Astrocyte of the spinal cord (primary cell): ENCODE results near the gene WDR45B.
"Not testable (repeated sequence)": the region's sequence is repeated elsewhere in the genome, so short reads cannot be mapped to it uniquely, and the experiment has no call there.

Experiments used
- DNase-seq: peaks from one replicate; pipeline ENCODE4 v3.0.0; 2011; ENCODE audit warnings: low read depth, low spot score
- H3K4me3 ChIP-seq: 2 replicates; pipeline ENCODE4 v1.5.1; 2011; ENCODE audit warnings: low read depth, mild to moderate bottlenecking, low read length, moderate library complexity
- in situ Hi-C: cut with HindIII; loops from 2 replicates; pipeline ENCODE4 v1.10.0; 2017; ENCODE audit warnings: low sequenced_read_pairs
- TF ChIP-seq, protein P1 (sequence below): IDR thresholded peaks from 2 replicates; pipeline ENCODE4 v1.5.1; 2012; ENCODE audit warnings: low read depth, mild to moderate bottlenecking, low read length, inconsistent platforms

Gene WDR45B

DNA sequence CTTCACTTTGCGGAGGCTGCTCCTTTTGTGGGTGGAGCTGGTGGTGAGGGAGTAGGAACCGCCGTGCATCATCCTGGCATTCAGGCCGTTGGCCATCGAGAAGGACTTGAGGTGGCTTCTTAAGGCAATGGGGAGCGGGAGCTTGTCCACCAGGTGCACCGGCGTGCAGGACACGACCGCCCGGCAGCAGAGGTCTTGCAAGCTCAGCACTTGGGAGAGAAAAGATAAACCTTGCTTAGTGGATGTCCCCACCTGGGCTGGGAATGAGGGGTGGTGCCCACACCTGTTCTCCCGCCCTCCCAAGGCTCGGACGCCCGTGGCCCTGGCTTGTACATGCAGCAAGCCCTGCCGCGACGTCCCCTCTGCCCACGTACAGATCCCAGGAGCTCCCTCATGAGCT, 9.7 kb upstream of the WDR45B start:
- in situ Hi-C loops: no loop called here
- TF ChIP-seq, protein P1, sequence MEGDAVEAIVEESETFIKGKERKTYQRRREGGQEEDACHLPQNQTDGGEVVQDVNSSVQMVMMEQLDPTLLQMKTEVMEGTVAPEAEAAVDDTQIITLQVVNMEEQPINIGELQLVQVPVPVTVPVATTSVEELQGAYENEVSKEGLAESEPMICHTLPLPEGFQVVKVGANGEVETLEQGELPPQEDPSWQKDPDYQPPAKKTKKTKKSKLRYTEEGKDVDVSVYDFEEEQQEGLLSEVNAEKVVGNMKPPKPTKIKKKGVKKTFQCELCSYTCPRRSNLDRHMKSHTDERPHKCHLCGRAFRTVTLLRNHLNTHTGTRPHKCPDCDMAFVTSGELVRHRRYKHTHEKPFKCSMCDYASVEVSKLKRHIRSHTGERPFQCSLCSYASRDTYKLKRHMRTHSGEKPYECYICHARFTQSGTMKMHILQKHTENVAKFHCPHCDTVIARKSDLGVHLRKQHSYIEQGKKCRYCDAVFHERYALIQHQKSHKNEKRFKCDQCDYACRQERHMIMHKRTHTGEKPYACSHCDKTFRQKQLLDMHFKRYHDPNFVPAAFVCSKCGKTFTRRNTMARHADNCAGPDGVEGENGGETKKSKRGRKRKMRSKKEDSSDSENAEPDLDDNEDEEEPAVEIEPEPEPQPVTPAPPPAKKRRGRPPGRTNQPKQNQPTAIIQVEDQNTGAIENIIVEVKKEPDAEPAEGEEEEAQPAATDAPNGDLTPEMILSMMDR: no peak
- DNase-seq: no peak
- no peak overlapping the region for H3K4me3 ChIP-seq

GRCh38 chr17:82656266-82656665, 8.0 kb upstream of the WDR45B start:
- TF ChIP-seq, protein P1: no peak
- no peak for DNase-seq

DNA sequence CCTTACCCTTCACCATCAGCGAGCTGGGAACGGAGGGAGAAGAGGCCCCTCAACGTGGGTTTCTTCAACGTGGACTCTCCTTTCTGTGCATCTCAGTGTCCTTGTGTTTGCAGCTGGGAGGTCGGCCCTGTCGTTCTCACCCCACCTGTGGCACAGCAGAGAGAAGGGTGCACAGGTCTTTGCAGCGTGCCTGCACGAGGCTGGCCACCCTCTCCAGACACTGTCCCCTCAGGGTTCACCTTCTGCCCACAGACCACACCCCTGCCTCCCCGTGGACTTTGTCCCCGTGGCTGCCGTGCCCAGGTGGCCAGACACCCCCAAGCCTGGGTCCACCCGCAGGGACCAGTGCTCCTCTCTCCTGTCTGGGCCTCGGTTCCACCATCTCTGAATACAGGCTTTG, 7.3 kb upstream of the WDR45B start:
- in situ Hi-C loops: no loop called here
- no peak overlapping the region for H3K4me3 ChIP-seq
- TF ChIP-seq, protein P1: no peak
- no peak for DNase-seq

More at GRCh38 chr17:82656266-82656665, 8.0 kb upstream of the WDR45B start:
- H3K4me3 ChIP-seq: no peak overlapping the region
- in situ Hi-C loops: no loop called here

DNA sequence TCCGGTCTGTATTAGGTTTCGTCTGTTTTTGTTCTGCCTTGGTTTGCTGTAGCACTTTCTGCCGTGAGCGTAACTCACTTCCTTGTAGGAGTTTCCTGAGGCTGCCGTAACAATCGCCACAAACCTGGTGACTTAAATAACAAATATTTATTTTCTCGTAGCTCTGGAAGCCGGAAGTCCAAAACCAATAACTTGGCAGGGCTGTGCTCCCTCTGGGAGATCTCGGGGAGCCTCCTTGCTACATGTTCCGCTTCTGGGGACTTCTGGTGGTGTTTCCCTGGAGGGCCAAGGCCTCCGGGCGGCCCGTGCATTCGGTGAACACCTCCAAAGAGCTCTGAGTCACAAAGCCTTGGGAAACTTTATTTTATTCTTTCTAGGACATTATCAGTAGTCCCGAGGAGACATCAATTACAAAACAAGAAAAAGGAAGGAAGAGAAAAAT, 6.8 kb upstream of the WDR45B start:
- H3K4me3 ChIP-seq: no peak overlapping the region
- TF ChIP-seq, protein P1: no peak
- no peak for DNase-seq
- in situ Hi-C loops: no loop called here

DNA sequence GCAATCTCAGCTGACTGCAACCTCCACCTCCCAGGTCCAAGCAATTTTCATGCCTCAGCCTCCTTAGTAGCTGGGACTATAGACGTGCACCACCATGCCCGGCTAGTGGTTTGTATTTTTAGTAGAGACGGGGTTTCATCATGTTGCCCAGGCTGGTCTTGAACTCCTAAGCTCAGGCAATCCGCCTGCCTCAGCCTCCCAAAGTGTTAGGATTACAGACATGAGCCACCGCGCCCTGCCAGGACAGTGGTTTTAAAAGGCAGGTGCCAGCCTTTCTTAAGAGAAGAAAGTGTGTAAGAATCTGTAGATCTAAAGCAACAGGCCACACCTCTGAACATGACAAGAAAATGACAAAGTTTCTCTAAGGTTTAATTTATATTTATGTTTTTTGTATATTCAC, 6.4 kb upstream of the WDR45B start:
- DNase-seq, in situ Hi-C loops, H3K4me3 ChIP-seq: not testable (repeated sequence)

DNA sequence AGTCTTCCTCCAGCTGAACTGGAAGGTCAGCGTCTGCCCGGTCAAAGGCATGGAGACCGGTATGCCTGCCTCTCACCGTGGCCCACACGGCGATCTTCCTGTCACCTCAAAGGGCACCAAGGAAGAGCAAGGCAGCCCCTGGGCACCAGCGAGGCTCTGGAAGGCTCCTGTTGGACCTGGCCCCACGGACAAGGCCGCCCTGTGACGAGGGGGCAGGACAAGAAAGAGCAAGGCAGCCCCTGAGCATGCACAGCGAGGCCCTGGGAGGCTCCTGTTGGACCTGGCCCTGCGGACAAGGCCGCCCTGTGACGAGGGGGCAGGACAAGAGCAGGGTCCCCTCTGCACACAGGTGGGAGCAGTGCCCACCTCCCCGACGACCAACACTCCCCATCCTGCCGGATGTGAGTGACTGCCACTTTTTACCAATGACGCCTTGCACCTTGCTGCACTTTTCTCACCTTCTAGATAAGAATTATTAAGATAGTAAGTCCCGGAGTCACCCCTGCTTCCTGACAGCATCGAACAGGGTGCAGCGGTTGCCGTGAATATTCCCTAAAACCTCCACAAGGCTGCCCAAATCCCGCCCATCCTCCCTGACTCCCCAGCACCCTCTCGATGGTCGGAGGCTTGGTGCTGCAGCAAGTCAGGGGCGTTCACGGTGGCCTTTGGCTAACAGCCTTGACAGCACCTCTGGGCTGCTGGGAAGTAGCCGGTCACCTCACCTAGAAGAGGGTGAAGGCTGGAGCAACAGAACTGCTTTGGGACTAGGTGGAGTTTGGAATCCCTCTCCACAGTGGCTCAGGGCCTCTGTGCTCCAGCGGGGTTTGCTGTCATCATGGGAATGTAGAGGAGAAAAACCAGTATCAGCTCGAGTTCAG, 5.6 kb upstream of the WDR45B start:
- no peak overlapping the region for H3K4me3 ChIP-seq
- TF ChIP-seq, protein P1: no peak
- in situ Hi-C loops: no loop called here
- no peak for DNase-seq

- in situ Hi-C loops: no loop called here
- TF ChIP-seq, protein P1: no peak
- no peak for DNase-seq
- H3K4me3 ChIP-seq: no peak overlapping the region
These were observed 2.5 kb upstream of the WDR45B start for GRCh38 chr17:82650723-82651122.
